SK-N-SH (cell line): ENCODE measurements around the gene SLC36A2. TPM values are rescaled to one million over a fixed set of nuclear protein-coding genes. Genes with fewer than 3 reads are reported as not detected.

ENCODE experiments used
- CTCF ChIA-PET: fragments of 300-600, 350-600 bp; formaldehyde crosslinking; extraction: SDS; loops from one replicate; lab custom pipeline; 2021; lab: Yijun Ruan, JAX
- POLR2A ChIA-PET: fragments of 350-600 bp; sonication (Branson Sonifier 250); formaldehyde crosslinking; extraction: SDS; loops from one replicate; lab custom pipeline; 2020; ENCODE audit warnings: antibody characterized with exemption, inconsistent platforms; lab: Yijun Ruan, JAX
- DNase-seq: peaks from one replicate; pipeline ENCODE4 v3.0.0; 2012
- H2AFZ ChIP-seq: fragments of 200-600 bp; sonication (generic); 2 replicates; pipeline ENCODE4 v1.8.1; 2016; ENCODE audit warnings: antibody characterized with exemption, mild to moderate bottlenecking, low read depth
- H3F3A ChIP-seq: fragments of 200-600 bp; sonication (generic); replicated peaks from 2 replicates; pipeline ENCODE3; 2016; ENCODE audit warnings: antibody characterized with exemption, mild to moderate bottlenecking; ENCODE audit not compliant: insufficient read depth
- H3K27ac ChIP-seq, 2 experiments: fragments of 200-500 bp in 1 of 2; fragments of 200-600 bp in 1 of 2; sonication (Bioruptor generic) in 1 of 2; sonication (generic), shearing (Covaris generic) in 1 of 2; 2 replicates each; pipeline versions ENCODE4 v1.5.1 to v1.6.1; 2014 to 2016; ENCODE audit warnings: low read depth in 2 of 2, inconsistent platforms in 1 of 2, low read length in 1 of 2, mild to moderate bottlenecking in 1 of 2, mixed read lengths in 1 of 2
- H3K27me3 ChIP-seq: fragments of 200-600 bp; sonication (generic), shearing (Covaris generic); 2 replicates; pipeline ENCODE4 v1.6.1; 2016; ENCODE audit warnings: mixed run types; ENCODE audit not compliant: insufficient read depth
- H3K36me3 ChIP-seq, 2 experiments: fragments of 200-500 bp in 1 of 2; fragments of 200-600 bp in 1 of 2; sonication (Bioruptor generic) in 1 of 2; sonication (generic) in 1 of 2; replicated peaks in 1 of 2; 2 replicates each; pipeline versions ENCODE3 to v1.5.1; 2014 to 2016; ENCODE audit warnings: low read length in 1 of 2, mild to moderate bottlenecking in 1 of 2; ENCODE audit not compliant: insufficient read depth in 2 of 2, control insufficient read depth in 1 of 2
- H3K4me1 ChIP-seq, 2 experiments: fragments of 200-500 bp in 1 of 2; fragments of 200-600 bp in 1 of 2; sonication (Bioruptor generic) in 1 of 2; sonication (generic), shearing (Covaris generic) in 1 of 2; 2 replicates each; pipeline versions ENCODE4 v1.5.1 to v1.6.1; 2014 to 2016; ENCODE audit warnings: low read depth in 1 of 2, low read length in 1 of 2, mixed run types in 1 of 2; ENCODE audit not compliant: insufficient read depth in 2 of 2, control insufficient read depth in 1 of 2
- H3K4me2 ChIP-seq: fragments of 200-600 bp; sonication (generic), shearing (Covaris generic); 2 replicates; pipeline ENCODE4 v1.6.1; 2017; ENCODE audit warnings: mixed run types
- H3K4me3 ChIP-seq, 2 experiments: fragments of 200-500 bp in 1 of 2; fragments of 200-600 bp in 1 of 2; sonication (Bioruptor generic) in 1 of 2; sonication (generic), shearing (Covaris generic) in 1 of 2; 2 replicates each; pipeline versions ENCODE4 v1.5.1 to v1.8.1; 2014 to 2016; ENCODE audit warnings: low read depth in 2 of 2, inconsistent platforms in 1 of 2, low read length in 1 of 2, mild to moderate bottlenecking in 1 of 2, mixed read lengths in 1 of 2, moderate library complexity in 1 of 2
- H3K79me2 ChIP-seq: fragments of 200-600 bp; sonication (generic); 2 replicates; pipeline ENCODE4 v1.8.1; 2017; ENCODE audit warnings: mild to moderate bottlenecking; ENCODE audit not compliant: insufficient read depth
- H3K9ac ChIP-seq: fragments of 200-600 bp; sonication (generic); 2 replicates; pipeline ENCODE4 v1.6.1; 2017; ENCODE audit warnings: mixed run types
- H3K9me2 ChIP-seq: fragments of 200-600 bp; sonication (generic); 2 replicates; pipeline ENCODE4 v1.6.1; 2017; ENCODE audit warnings: mixed run types
- H3K9me3 ChIP-seq: fragments of 200-600 bp; sonication (generic); 2 replicates; pipeline ENCODE4 v1.6.1; 2017; ENCODE audit warnings: mixed run types, mild to moderate bottlenecking, moderate library complexity
- H4K20me1 ChIP-seq: fragments of 200-600 bp; sonication (generic); 2 replicates; pipeline ENCODE4 v1.6.1; 2017; ENCODE audit warnings: mild to moderate bottlenecking, mixed run types; ENCODE audit not compliant: insufficient read depth
- CHD2 ChIP-seq: fragments of 150-350 bp; IDR thresholded peaks from 2 replicates; pipeline ENCODE4 v1.6.1; 2018; ENCODE audit warnings: low read length; ENCODE audit not compliant: partially characterized antibody
- CTCF ChIP-seq: fragments of 200-600 bp; sonication (generic); IDR thresholded peaks from 2 replicates; pipeline ENCODE4 v1.6.1; 2017; ENCODE audit warnings: antibody characterized with exemption, mild to moderate bottlenecking, moderate library complexity
- ELF1 ChIP-seq: IDR thresholded peaks from 2 replicates; pipeline ENCODE4 v1.4.0; 2012
- EZH2phosphoT487 ChIP-seq: fragments of 200-600 bp; sonication (generic); IDR thresholded peaks from 2 replicates; pipeline ENCODE4 v1.6.1; 2017; ENCODE audit warnings: low read depth, mixed run types, mild to moderate bottlenecking, antibody characterized with exemption, moderate library complexity, borderline replicate concordance
- GABPA ChIP-seq: IDR thresholded peaks from 2 replicates; pipeline ENCODE4 v1.4.0; 2012; ENCODE audit warnings: low read depth, mild to moderate bottlenecking
- GATA2 ChIP-seq: sonication (generic); formaldehyde crosslinking; IDR thresholded peaks from 2 replicates; pipeline ENCODE4 v1.5.0; 2020; ENCODE audit warnings: mild to moderate bottlenecking, missing genetic modification reagents
- MAX ChIP-seq: IDR thresholded peaks from 2 replicates; pipeline ENCODE4 v1.4.0; 2012; ENCODE audit warnings: low read depth
- MXI1 ChIP-seq: IDR thresholded peaks from 2 replicates; pipeline ENCODE4 v1.6.1; 2012; ENCODE audit warnings: mild to moderate bottlenecking, low read depth, low read length, improper control_type of control experiment
- RAD21 ChIP-seq: IDR thresholded peaks from 2 replicates; pipeline ENCODE4 v1.6.1; 2012; ENCODE audit warnings: mild to moderate bottlenecking, low read length
- RCOR1 ChIP-seq: fragments of 150-350 bp; IDR thresholded peaks from 2 replicates; pipeline ENCODE4 v1.6.1; 2017; ENCODE audit warnings: antibody characterized with exemption, low read length
- RFX5 ChIP-seq: IDR thresholded peaks from 2 replicates; pipeline ENCODE4 v1.6.1; 2012; ENCODE audit warnings: mild to moderate bottlenecking, improper control_type of control experiment, low read length
- SMC3 ChIP-seq: IDR thresholded peaks from 2 replicates; pipeline ENCODE4 v1.6.1; 2012; ENCODE audit warnings: low read depth, low read length, improper control_type of control experiment
- USF1 ChIP-seq: IDR thresholded peaks from 2 replicates; pipeline ENCODE4 v1.4.0; 2012; ENCODE audit warnings: low read depth, borderline replicate concordance
- YY1 ChIP-seq: IDR thresholded peaks from 2 replicates; pipeline ENCODE4 v1.4.0; 2012; ENCODE audit warnings: low read depth, mild to moderate bottlenecking
- WGBS: methylation state at CpG from one replicate; pipeline ENCODE4 v1.1.6; 2017; ENCODE audit warnings: low lambda C conversion rate; 5-methylcytosine and 5-hydroxymethylcytosine counted together
- polyA plus RNA-seq, 3 experiments: library from polyadenylated mRNA; depleted of rRNA; stranded (reverse); fragments of >200 nt; gene quantifications; 2 replicates each; pipeline ENCODE4 v1.2.3, GENCODE V29; 2012
- TF ChIP-seq, protein P1 (sequence below): IDR thresholded peaks from 2 replicates; pipeline ENCODE4 v1.6.1; 2012; ENCODE audit warnings: mild to moderate bottlenecking, low read depth, low read length, moderate library complexity
- TF ChIP-seq, protein P2 (sequence below): IDR thresholded peaks from 2 replicates; pipeline ENCODE4; 2012

SLC36A2 gene
- polyA plus RNA-seq, 1 of the 3 experiments (the other 2 are of a cell fraction), result not detected

GRCh38 chr5:151315998-151316597 lies 31.3 kb downstream of the SLC36A2 start:
- DNase-seq, result peak; percentile 74
- H2AFZ ChIP-seq, result no peak overlapping the region
- peak overlapping the region in 1 of 2 experiments; percentile 42; a peak in 1 of 4 replicates for H3K4me3 ChIP-seq
- no peaks in the 10 kb centered on the region for H3K4me1 ChIP-seq
- CTCF ChIA-PET, result interaction anchor here (0.6 to 1.4 kb wide), 30 partner anchors 8 to 336 kb away, joined by 3 to 8 read pairs (median 3); partner anchors contain the start of gene SLC36A3
- no peak overlapping the region for H3K4me2 ChIP-seq
- TF ChIP-seq MXI1, result no peak
- peak; percentile 72 for TF ChIP-seq RAD21
- TF ChIP-seq, protein P1, sequence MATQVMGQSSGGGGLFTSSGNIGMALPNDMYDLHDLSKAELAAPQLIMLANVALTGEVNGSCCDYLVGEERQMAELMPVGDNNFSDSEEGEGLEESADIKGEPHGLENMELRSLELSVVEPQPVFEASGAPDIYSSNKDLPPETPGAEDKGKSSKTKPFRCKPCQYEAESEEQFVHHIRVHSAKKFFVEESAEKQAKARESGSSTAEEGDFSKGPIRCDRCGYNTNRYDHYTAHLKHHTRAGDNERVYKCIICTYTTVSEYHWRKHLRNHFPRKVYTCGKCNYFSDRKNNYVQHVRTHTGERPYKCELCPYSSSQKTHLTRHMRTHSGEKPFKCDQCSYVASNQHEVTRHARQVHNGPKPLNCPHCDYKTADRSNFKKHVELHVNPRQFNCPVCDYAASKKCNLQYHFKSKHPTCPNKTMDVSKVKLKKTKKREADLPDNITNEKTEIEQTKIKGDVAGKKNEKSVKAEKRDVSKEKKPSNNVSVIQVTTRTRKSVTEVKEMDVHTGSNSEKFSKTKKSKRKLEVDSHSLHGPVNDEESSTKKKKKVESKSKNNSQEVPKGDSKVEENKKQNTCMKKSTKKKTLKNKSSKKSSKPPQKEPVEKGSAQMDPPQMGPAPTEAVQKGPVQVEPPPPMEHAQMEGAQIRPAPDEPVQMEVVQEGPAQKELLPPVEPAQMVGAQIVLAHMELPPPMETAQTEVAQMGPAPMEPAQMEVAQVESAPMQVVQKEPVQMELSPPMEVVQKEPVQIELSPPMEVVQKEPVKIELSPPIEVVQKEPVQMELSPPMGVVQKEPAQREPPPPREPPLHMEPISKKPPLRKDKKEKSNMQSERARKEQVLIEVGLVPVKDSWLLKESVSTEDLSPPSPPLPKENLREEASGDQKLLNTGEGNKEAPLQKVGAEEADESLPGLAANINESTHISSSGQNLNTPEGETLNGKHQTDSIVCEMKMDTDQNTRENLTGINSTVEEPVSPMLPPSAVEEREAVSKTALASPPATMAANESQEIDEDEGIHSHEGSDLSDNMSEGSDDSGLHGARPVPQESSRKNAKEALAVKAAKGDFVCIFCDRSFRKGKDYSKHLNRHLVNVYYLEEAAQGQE, result no peak
- TF ChIP-seq CTCF, result peak; percentile 85
- TF ChIP-seq SMC3, result peak; percentile 64
- 0 out of 2 replicates have a peak, but pooled peaks have one; percentile 23 for TF ChIP-seq RCOR1
- no peaks in the 10 kb centered on the region for H3K9me2 ChIP-seq
- H3K79me2 ChIP-seq, result no peaks in the 10 kb centered on the region
- POLR2A ChIA-PET, result no interaction called here
- H4K20me1 ChIP-seq, result no peaks in the 10 kb centered on the region
- H3K9me3 ChIP-seq, result no peaks in the 10 kb centered on the region
- no peaks in the 10 kb centered on the region for H3K27me3 ChIP-seq
- H3K9ac ChIP-seq, result no peak overlapping the region
- H3K36me3 ChIP-seq, result no peaks in the 10 kb centered on the region
- no peak overlapping the region for H3K27ac ChIP-seq
- 34% methylated on average over 8 of the region's 8 CpGs for WGBS
- H3F3A ChIP-seq, result no peaks in the 10 kb centered on the region

- H3K4me2 ChIP-seq, result no peak overlapping the region
- no peaks in the 10 kb centered on the region for H3K27me3 ChIP-seq
- no peaks in the 10 kb centered on the region for H3K9me2 ChIP-seq
- H3K4me1 ChIP-seq, result no peaks in the 10 kb centered on the region
- no peak overlapping the region for H3K4me3 ChIP-seq
- H2AFZ ChIP-seq, result no peak overlapping the region
- no peaks in the 10 kb centered on the region for H4K20me1 ChIP-seq
- H3K9ac ChIP-seq, result no peak overlapping the region
- H3F3A ChIP-seq, result no peaks in the 10 kb centered on the region
- H3K36me3 ChIP-seq, result no peaks in the 10 kb centered on the region
- no peak overlapping the region for H3K27ac ChIP-seq
- 7% methylated on average over 2 of the region's 2 CpGs for WGBS
- H3K79me2 ChIP-seq, result no peaks in the 10 kb centered on the region
- CTCF ChIA-PET, result interaction anchor here (0.6 to 1.2 kb wide), 3 partner anchors 10 to 21 kb away, joined by 3 read pairs; partner anchors contain the start of gene SLC36A3
- POLR2A ChIA-PET, result no interaction called here
- DNase-seq, result no peak
- H3K9me3 ChIP-seq, result no peaks in the 10 kb centered on the region
- TF ChIP-seq MAX, result no peak
- no peak for TF ChIP-seq GABPA
- TF ChIP-seq ELF1, result no peak
- TF ChIP-seq EZH2phosphoT487, result no peak
- no peak for TF ChIP-seq RFX5
- no peak for TF ChIP-seq CTCF
- no peak for TF ChIP-seq GATA2
- TF ChIP-seq, protein P2, sequence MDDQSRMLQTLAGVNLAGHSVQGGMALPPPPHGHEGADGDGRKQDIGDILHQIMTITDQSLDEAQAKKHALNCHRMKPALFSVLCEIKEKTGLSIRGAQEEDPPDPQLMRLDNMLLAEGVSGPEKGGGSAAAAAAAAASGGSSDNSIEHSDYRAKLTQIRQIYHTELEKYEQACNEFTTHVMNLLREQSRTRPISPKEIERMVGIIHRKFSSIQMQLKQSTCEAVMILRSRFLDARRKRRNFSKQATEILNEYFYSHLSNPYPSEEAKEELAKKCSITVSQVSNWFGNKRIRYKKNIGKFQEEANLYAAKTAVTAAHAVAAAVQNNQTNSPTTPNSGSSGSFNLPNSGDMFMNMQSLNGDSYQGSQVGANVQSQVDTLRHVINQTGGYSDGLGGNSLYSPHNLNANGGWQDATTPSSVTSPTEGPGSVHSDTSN, result no peak
- TF ChIP-seq YY1, result no peak
- TF ChIP-seq USF1, result no peak
- TF ChIP-seq CHD2, result no peak
- TF ChIP-seq MXI1, result no peak
- TF ChIP-seq RCOR1, result no peak
Observed at GRCh38 chr5:151313357-151313756, 34.0 kb downstream of the SLC36A2 start.
